OCI-LY1 (cell line): ENCODE measurements around the gene AMN.

Experiments used
- H2AFZ ChIP-seq: fragments of 200-600 bp; sonication (generic), shearing (Covaris generic); 2 replicates; pipeline ENCODE4 v1.6.0; 2014; ENCODE audit warnings: antibody characterized with exemption, mild to moderate bottlenecking, low read length
- H3F3A ChIP-seq: fragments of 200-600 bp; sonication (generic), shearing (Covaris generic); 2 replicates; pipeline ENCODE4 v1.6.0; 2014; ENCODE audit warnings: mild to moderate bottlenecking, antibody characterized with exemption, low read length, moderate library complexity; ENCODE audit not compliant: insufficient read depth
- H3K27ac ChIP-seq: fragments of 200-600 bp; sonication (generic); 2 replicates; pipeline ENCODE4 v1.5.1; 2014; ENCODE audit warnings: low read length, mixed run types, mild to moderate bottlenecking, low read depth; ENCODE audit not compliant: poor library complexity, severe bottlenecking
- H3K27me3 ChIP-seq: fragments of 200-600 bp; sonication (generic); 2 replicates; pipeline ENCODE4 v1.6.0; 2014; ENCODE audit warnings: antibody characterized with exemption, mild to moderate bottlenecking, low read length, moderate library complexity; ENCODE audit not compliant: insufficient read depth
- H3K36me3 ChIP-seq: fragments of 200-600 bp; sonication (generic); 2 replicates; pipeline ENCODE4 v1.6.1; 2014; ENCODE audit warnings: mild to moderate bottlenecking, antibody characterized with exemption, low read length, moderate library complexity, mixed read lengths; ENCODE audit not compliant: insufficient read depth
- H3K4me1 ChIP-seq: fragments of 200-600 bp; sonication (generic); 2 replicates; pipeline ENCODE4 v1.5.1; 2014; ENCODE audit warnings: mild to moderate bottlenecking, low read length, moderate library complexity; ENCODE audit not compliant: insufficient read depth, severe bottlenecking
- H3K4me2 ChIP-seq: fragments of 200-600 bp; sonication (generic), shearing (Covaris generic); 2 replicates; pipeline ENCODE4 v1.6.1; 2014; ENCODE audit warnings: low read length
- H3K4me3 ChIP-seq: fragments of 200-600 bp; sonication (generic); 2 replicates; pipeline ENCODE4 v1.5.1; 2014; ENCODE audit warnings: low read length, low read depth, mild to moderate bottlenecking, mixed read lengths; ENCODE audit not compliant: poor library complexity, severe bottlenecking
- H3K79me2 ChIP-seq: fragments of 200-600 bp; shearing (Covaris generic); 2 replicates; pipeline ENCODE4 v1.6.1; 2016; ENCODE audit warnings: mixed run types, low read length, mixed read lengths; ENCODE audit not compliant: insufficient read depth
- H3K9ac ChIP-seq: fragments of 200-600 bp; sonication (generic), shearing (Covaris generic); 2 replicates; pipeline ENCODE4 v1.6.1; 2014; ENCODE audit warnings: mild to moderate bottlenecking, low read length, mixed read lengths
- H3K9me2 ChIP-seq: fragments of 200-600 bp; sonication (generic), shearing (Covaris generic); 2 replicates; pipeline ENCODE4 v1.6.1; 2014; ENCODE audit warnings: low read depth, mild to moderate bottlenecking, low read length, mixed read lengths
- H3K9me3 ChIP-seq: fragments of 200-600 bp; shearing (Covaris generic); 2 replicates; pipeline ENCODE4 v1.6.1; 2014; ENCODE audit warnings: low read length, mixed read lengths
- H4K20me1 ChIP-seq: fragments of 200-600 bp; sonication (generic), shearing (Covaris generic); 2 replicates; pipeline ENCODE4 v1.6.0; 2016; ENCODE audit warnings: mild to moderate bottlenecking, low read length; ENCODE audit not compliant: insufficient read depth
- EZH2 ChIP-seq: fragments of 200-600 bp; sonication (generic), shearing (Covaris generic); IDR thresholded peaks from 2 replicates; pipeline ENCODE4 v1.8.0; 2017; ENCODE audit warnings: borderline replicate concordance, mixed run types, mild to moderate bottlenecking, antibody characterized with exemption, low read length, moderate library complexity, mixed read lengths
- TF ChIP-seq, protein P1 (sequence below): fragments of 200-600 bp; sonication (generic), shearing (Covaris generic); IDR thresholded peaks from 2 replicates; pipeline ENCODE4 v1.5.1; 2017; ENCODE audit warnings: mild to moderate bottlenecking, antibody characterized with exemption, low read length, moderate library complexity, mixed read lengths

Gene AMN

DNA sequence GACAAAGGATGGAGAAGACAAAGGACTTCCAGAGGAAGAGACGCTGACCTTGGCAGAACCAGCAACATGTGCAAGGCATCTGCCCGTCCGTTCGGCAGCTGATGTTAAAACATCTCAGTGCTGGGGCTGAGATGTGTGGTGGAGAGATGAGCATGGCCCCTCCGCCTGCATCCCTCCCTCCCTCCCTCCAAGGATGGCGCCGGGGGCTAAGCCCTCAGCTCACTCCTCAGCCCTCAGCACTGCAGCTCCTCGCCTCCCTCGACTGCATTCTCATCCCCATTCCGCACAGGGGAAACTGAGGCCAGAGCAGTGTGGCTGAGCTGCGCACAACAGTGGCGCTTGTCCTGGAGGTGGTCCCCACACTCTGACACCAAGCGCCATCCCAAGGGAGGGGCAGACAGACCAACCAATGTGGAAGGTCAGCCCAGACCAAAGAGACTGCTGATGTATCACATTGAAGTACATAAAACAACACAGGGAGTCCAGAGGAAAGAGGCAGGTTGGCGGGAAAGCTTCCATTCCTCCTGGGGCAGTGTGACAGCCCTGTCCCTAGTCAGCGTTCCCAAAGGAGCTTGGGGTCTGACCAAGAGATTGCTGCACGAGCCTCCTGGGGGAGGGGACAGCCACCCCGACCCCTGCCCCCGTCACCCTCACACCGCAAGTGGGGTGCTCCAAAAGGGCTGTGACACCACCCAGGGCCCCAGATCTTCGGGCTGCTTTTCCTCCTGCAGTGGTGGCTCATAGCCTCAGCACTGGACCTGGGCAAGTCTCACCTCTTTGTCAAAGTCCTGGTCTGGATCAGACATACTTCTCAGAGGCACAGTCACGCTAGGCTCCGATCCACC lies 15.1 kb downstream of the AMN start:
- peak overlapping the region; percentile 22; the same call in 1 of the 2 replicates for H3K9ac ChIP-seq
- TF ChIP-seq, protein P1, sequence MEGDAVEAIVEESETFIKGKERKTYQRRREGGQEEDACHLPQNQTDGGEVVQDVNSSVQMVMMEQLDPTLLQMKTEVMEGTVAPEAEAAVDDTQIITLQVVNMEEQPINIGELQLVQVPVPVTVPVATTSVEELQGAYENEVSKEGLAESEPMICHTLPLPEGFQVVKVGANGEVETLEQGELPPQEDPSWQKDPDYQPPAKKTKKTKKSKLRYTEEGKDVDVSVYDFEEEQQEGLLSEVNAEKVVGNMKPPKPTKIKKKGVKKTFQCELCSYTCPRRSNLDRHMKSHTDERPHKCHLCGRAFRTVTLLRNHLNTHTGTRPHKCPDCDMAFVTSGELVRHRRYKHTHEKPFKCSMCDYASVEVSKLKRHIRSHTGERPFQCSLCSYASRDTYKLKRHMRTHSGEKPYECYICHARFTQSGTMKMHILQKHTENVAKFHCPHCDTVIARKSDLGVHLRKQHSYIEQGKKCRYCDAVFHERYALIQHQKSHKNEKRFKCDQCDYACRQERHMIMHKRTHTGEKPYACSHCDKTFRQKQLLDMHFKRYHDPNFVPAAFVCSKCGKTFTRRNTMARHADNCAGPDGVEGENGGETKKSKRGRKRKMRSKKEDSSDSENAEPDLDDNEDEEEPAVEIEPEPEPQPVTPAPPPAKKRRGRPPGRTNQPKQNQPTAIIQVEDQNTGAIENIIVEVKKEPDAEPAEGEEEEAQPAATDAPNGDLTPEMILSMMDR, result no peak
- TF ChIP-seq EZH2, result no peak
- H3K79me2 ChIP-seq, result no peaks in the 10 kb centered on the region
- H3K4me1 ChIP-seq, result peaks cover 98% of the 10 kb centered on the region
- no peak overlapping the region for H3K4me2 ChIP-seq
- H3K36me3 ChIP-seq, result no peaks in the 10 kb centered on the region; the same call in 1 of the 2 replicates
- H3F3A ChIP-seq, result 0 out of 2 replicates have a peak, but pooled peaks cover 6% of the 10 kb centered on the region
- no peak overlapping the region for H2AFZ ChIP-seq
- H4K20me1 ChIP-seq, result no peaks in the 10 kb centered on the region
- no peaks in the 10 kb centered on the region for H3K9me2 ChIP-seq
- peak overlapping the region; percentile 99 for H3K27ac ChIP-seq
- H3K27me3 ChIP-seq, result no peaks in the 10 kb centered on the region
- no peak overlapping the region for H3K4me3 ChIP-seq
- H3K9me3 ChIP-seq, result no peaks in the 10 kb centered on the region

DNA sequence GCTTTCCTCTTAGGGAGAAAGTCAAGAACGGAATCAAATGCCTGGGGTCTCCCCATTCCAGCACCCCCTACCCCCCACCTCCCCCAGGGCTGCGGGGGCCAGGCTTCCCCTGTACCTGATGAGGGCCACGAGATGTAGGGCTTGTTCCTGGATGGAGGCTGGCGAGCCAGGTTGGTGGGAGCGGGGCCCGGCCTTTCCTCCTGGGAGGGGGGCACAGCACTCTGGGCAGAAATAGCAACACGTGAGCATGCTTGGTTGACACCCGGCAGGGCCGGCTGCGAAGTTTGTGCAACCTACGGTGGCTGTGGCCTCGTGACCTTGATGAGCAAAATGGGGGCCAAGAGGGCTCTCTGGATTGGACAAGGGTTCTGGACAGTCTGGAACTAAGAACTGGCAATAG lies 15.7 kb downstream of the AMN start:
- H3K4me3 ChIP-seq, result no peak overlapping the region
- peak overlapping the region; percentile 99 for H3K27ac ChIP-seq
- no peak for TF ChIP-seq EZH2
- TF ChIP-seq, protein P1, result no peak
- H3K4me2 ChIP-seq, result no peak overlapping the region
- 0 out of 2 replicates have a peak, but pooled peaks cover 6% of the 10 kb centered on the region for H3F3A ChIP-seq
- H3K9me2 ChIP-seq, result no peaks in the 10 kb centered on the region
- no peaks in the 10 kb centered on the region for H4K20me1 ChIP-seq
- peaks cover 99% of the 10 kb centered on the region for H3K4me1 ChIP-seq
- H3K36me3 ChIP-seq, result no peaks in the 10 kb centered on the region; the same call in 1 of the 2 replicates
- H3K79me2 ChIP-seq, result no peaks in the 10 kb centered on the region
- no peaks in the 10 kb centered on the region for H3K27me3 ChIP-seq
- no peak overlapping the region; the same call in 1 of the 2 replicates for H3K9ac ChIP-seq
- H2AFZ ChIP-seq, result no peak overlapping the region
- no peaks in the 10 kb centered on the region for H3K9me3 ChIP-seq

DNA sequence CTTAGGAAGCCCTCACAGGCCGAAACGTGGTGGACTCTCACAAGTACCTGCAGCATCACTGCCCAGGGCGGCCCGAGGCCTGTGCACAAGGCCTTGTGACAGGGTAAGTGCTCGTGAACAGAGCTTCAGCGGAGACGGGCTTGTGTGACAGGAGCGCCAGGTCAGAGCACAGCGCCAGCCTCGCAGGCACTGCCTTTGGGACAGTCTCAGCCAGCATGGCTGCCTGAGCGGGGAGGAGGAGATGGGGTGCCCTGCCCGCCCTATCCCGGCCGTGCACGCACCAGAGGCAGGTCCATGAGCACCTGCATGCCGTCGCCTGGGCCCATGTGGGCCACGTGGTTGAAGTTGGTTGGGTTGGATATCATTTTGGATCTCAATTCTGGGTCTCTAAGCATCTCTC lies 16.9 kb downstream of the AMN start:
- TF ChIP-seq EZH2, result no peak
- TF ChIP-seq, protein P1, result no peak
- Histone ChIP-seq H3K79me2 (no peaks in the 10 kb centered on the region), H3K9ac (no peak overlapping the region; the same call in 1 of the 2 replicates), H3K4me1 (peaks cover 94% of the 10 kb centered on the region), H3K9me2 (no peaks in the 10 kb centered on the region), H4K20me1 (no peaks in the 10 kb centered on the region), H3K4me2 (no peak overlapping the region), H3K27ac (peak overlapping the region; percentile 92), H3K27me3 (no peaks in the 10 kb centered on the region), H3K4me3 (no peak overlapping the region), H3K9me3 (no peaks in the 10 kb centered on the region), H2AFZ (no peak overlapping the region), H3K36me3 (no peaks in the 10 kb centered on the region; the same call in 1 of the 2 replicates), H3F3A (0 out of 2 replicates have a peak, but pooled peaks cover 6% of the 10 kb centered on the region)
